Mammary epithelial cell (primary cell): ENCODE data around the gene MICALL2.

Experiments
- CTCF ChIP-seq, 2 donors: IDR thresholded peaks in 1 of 2; conservative IDR thresholded peaks in 1 of 2; 2 replicates each; pipeline ENCODE4 v1.5.1; 2011 to 2012; ENCODE audit warnings: inconsistent platforms in 2 of 2, low read length in 2 of 2, mild to moderate bottlenecking in 2 of 2, control low read depth in 1 of 2, low read depth in 1 of 2; ENCODE audit not compliant: insufficient read depth in 1 of 2; ENCODE audit errors: extremely low read depth in 1 of 2
- EZH2 ChIP-seq: IDR thresholded peaks from 2 replicates; pipeline ENCODE4 v1.6.1; 2012; ENCODE audit warnings: low read length, inconsistent platforms, borderline replicate concordance

- TF ChIP-seq EZH2, result no peak
- no peak for TF ChIP-seq CTCF (conservative IDR thresholded peaks at IDR 0.05 in 1 of 2, IDR thresholded peaks at IDR 0.05 in 1 of 2; ENCODE audit: extremely low read depth in 1 of 2, insufficient read depth in 1 of 2, low read depth in 1 of 2, low read length in 2 of 2)
These were observed 25.9 kb upstream of the MICALL2 start for GRCh38 chr7:1485156-1485555.
